Adrenal gland (tissue), 12 donors: ENCODE results near the gene RXYLT1. TPM values are rescaled to one million over a fixed set of nuclear protein-coding genes. Genes with fewer than 3 reads are reported as not detected.

Source experiments
- DNase-seq, 7 donors: peaks; one replicate each; pipeline ENCODE4 v3.0.0-alpha.2; 2019 to 2020
- H3K27ac ChIP-seq, 5 donors: fragments of 200-600 bp; sonication (generic) in 4 of 5; 1 replicate in 3 of 5; 2 replicates in 2 of 5; pipeline versions ENCODE4 v1.5.1 to v1.8.0; 2016 to 2020; ENCODE audit warnings: mild to moderate bottlenecking in 1 of 5
- H3K27me3 ChIP-seq: fragments of 200-600 bp; 2 replicates; pipeline ENCODE4 v1.8.0; 2021
- H3K36me3 ChIP-seq, 2 donors: fragments of 200-600 bp; replicated peaks in 1 of 2; 1 replicate in 1 of 2; 2 replicates in 1 of 2; pipeline versions ENCODE4 v1.5.1 to v1.8.0; 2018 to 2022
- H3K4me1 ChIP-seq, 2 donors: fragments of 200-600 bp; replicated peaks in 1 of 2; 1 replicate in 1 of 2; 2 replicates in 1 of 2; pipeline versions ENCODE4 v1.5.1 to v1.8.0; 2018 to 2021
- H3K4me3 ChIP-seq, 4 donors: fragments of 200-600 bp; sonication (generic) in 3 of 4; one replicate each; pipeline ENCODE4 v1.5.1; 2016 to 2018
- H3K9me3 ChIP-seq, 3 donors: fragments of 200-600 bp; sonication (generic) in 1 of 3; replicated peaks in 1 of 3; 1 replicate in 2 of 3; 2 replicates in 1 of 3; pipeline versions ENCODE4 v1.5.1 to v1.8.0; 2016 to 2021
- POLR2A ChIP-seq, 2 donors: fragments of 450-650 bp; IDR thresholded peaks; one replicate each; pipeline ENCODE4 v1.6.1; 2017; ENCODE audit warnings: antibody characterized with exemption in 2 of 2, mild to moderate bottlenecking in 2 of 2, moderate library complexity in 1 of 2
- WGBS, 4 donors: extraction: QIAGEN DNeasy Blood & Tissue Kit in 2 of 4; methylation state at CpG; one replicate each; pipeline versions ENCODE4 v1.1.5 to v1.1.7; 2013 to 2017; 5-methylcytosine and 5-hydroxymethylcytosine counted together
- intact Hi-C, 2 donors: fragments of 100-400 bp; cut with DNase I; formaldehyde crosslinking; loops; one replicate each; pipeline versions ENCODE4 v1.14.1 to v1.15.0; 2022 to 2023
- polyA plus RNA-seq, 3 donors: library from polyadenylated mRNA; stranded (reverse); fragments of 200-250 nt in 2 of 3; fragments of 350-450 nt in 1 of 3; fragmentation: Illumina TruSeq in 1 of 3; extraction: RNeasy Lipid Tissue Mini Kit (QIAGEN cat#74804) in 1 of 3; gene quantifications; one replicate each; pipeline ENCODE4 v1.2.3, GENCODE V29; 2013 to 2014
- total RNA-seq, 9 donors: library from RNA; depleted of rRNA in 4 of 9; stranded (reverse); fragments of >200 nt in 4 of 9; fragments of 120-200 nt in 1 of 9; fragmentation: NEBNext Ultra II Directional in 1 of 9; extraction: Animal tissue kit (Norgen Biotek cat#: 25700) in 1 of 9; gene quantifications; one replicate each; pipeline versions ENCODE4 v1.1.0 to v1.2.4, GENCODE V29; 2013 to 2023
- TF ChIP-seq, protein P1 (sequence below), 6 experiments: fragments of 450-650 bp in 4 of 6; fragments of 200-600 bp in 2 of 6; sonication (generic) in 1 of 6; IDR thresholded peaks; 1 replicate in 5 of 6; 2 replicates in 1 of 6; pipeline versions ENCODE4 v1.5.1 to v1.8.0; 2016 to 2021; ENCODE audit warnings: antibody characterized with exemption in 6 of 6, mild to moderate bottlenecking in 2 of 6, moderate library complexity in 1 of 6
- donor health status: healthy with polysubstance abuse.
- donor health status: Bipolar disorder and iron deficiency.
- donor health status: DM: yes; HTN: yes; CAD: no.
- donor health status: DM: no; HTN: no; CAD: no.
- donor health status: DM: no; HTN: no; CAD: no.
- donor health status: DM: yes; HTN: yes; CAD: no.

Gene RXYLT1
- total and polyA plus RNA-seq, 12 donors = 13.9 to 44.9 (median 26.3) TPM

DNA sequence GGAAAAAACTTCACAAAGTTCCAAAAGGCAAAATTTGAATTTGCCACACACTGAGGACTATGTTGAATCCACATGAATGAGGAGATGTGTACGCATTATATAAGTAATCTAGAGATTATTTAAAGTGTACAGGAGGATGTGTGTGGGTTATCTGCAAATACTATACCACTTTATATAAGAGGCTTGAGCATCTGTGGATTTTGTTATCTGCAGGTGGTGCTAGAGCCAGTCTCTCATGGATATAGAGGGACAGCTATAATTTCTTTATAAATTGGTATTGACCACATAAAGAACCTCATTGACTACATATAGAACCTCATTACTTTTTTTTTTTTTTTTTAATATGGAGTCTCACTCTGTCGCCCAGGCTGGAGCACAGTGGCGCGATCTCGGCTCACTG is 32.2 kb upstream of the RXYLT1 start:
- Histone ChIP-seq H3K27me3 (no peaks in the 10 kb centered on the region), H3K36me3 (no peaks in the 10 kb centered on the region), H3K4me3 (no peak overlapping the region), H3K9me3 (no peaks in the 10 kb centered on the region), H3K4me1 (peaks cover 4 to 8% of the 10 kb centered on the region in 2 donors), H3K27ac (no peak overlapping the region)
- TF ChIP-seq, protein P1, sequence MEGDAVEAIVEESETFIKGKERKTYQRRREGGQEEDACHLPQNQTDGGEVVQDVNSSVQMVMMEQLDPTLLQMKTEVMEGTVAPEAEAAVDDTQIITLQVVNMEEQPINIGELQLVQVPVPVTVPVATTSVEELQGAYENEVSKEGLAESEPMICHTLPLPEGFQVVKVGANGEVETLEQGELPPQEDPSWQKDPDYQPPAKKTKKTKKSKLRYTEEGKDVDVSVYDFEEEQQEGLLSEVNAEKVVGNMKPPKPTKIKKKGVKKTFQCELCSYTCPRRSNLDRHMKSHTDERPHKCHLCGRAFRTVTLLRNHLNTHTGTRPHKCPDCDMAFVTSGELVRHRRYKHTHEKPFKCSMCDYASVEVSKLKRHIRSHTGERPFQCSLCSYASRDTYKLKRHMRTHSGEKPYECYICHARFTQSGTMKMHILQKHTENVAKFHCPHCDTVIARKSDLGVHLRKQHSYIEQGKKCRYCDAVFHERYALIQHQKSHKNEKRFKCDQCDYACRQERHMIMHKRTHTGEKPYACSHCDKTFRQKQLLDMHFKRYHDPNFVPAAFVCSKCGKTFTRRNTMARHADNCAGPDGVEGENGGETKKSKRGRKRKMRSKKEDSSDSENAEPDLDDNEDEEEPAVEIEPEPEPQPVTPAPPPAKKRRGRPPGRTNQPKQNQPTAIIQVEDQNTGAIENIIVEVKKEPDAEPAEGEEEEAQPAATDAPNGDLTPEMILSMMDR (IDR thresholded peaks at IDR 0.05) = no peak
- TF ChIP-seq POLR2A (IDR thresholded peaks at IDR 0.05) = no peak
- DNase-seq = no peak
- intact Hi-C loops = no loop called here
- WGBS, 4 donors = 71 to 92% (median 85%) methylated on average over 5 of the region's 5 CpGs

DNA sequence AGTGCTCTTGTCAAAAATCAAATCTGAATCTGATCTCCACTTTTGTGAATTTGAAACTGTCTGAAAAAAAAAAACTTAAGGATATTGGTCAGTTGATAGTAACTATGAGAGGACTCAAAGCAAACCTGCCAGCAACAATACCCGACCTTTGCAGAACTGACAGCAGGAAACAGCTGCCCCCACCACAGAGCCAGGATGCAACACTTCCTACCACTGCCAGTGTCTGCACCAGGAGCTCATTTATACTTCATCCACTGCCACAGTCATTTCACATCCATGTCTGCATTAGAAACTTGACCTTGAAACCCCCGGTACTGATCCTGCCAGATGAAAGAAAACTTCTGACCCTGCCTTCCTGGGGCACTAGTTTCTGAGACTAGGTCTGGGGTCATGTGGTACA is 27.4 kb upstream of the RXYLT1 start:
- Histone ChIP-seq H3K27me3 (no peaks in the 10 kb centered on the region), H3K36me3 (no peaks in the 10 kb centered on the region), H3K27ac (no peak overlapping the region), H3K4me1 (no peaks in the 10 kb centered on the region), H3K4me3 (no peak overlapping the region), H3K9me3 (no peaks in the 10 kb centered on the region)
- WGBS, 4 donors = 21 to 45% (median 27%) methylated on average over 2 of the region's 2 CpGs
- TF ChIP-seq, protein P1 (IDR thresholded peaks at IDR 0.05) = no peak
- TF ChIP-seq POLR2A (IDR thresholded peaks at IDR 0.05) = no peak
- no peak for DNase-seq
- intact Hi-C loops = no loop called here

DNA sequence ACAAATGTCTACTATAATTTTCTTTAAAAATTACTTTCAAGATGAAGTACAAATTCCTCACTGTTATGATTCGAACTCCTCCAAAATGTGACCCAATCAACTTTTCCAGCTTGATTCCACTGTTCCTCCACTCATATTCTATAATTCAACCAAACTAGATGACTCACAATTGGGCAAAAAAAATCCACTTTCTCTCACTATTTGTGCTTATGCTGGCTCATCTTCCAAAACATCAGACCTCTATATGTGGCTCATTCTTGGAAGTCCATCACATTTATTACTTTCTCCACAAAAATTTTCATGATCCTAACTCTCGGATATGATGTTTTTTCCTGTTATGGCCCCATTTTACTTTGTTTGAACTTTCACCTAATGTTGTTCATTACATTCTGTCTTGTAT is 26.9 kb upstream of the RXYLT1 start:
- Histone ChIP-seq H3K36me3 (no peaks in the 10 kb centered on the region), H3K9me3 (no peaks in the 10 kb centered on the region), H3K4me1 (no peaks in the 10 kb centered on the region), H3K27ac (no peak overlapping the region), H3K4me3 (no peak overlapping the region), H3K27me3 (no peaks in the 10 kb centered on the region)
- no peak for DNase-seq
- TF ChIP-seq, protein P1 (IDR thresholded peaks at IDR 0.05) = no peak
- TF ChIP-seq POLR2A (IDR thresholded peaks at IDR 0.05) = no peak
- intact Hi-C loops = no loop called here
- WGBS, 4 donors = 75 to 86% (median 80%) methylated on average over 2 of the region's 2 CpGs

DNA sequence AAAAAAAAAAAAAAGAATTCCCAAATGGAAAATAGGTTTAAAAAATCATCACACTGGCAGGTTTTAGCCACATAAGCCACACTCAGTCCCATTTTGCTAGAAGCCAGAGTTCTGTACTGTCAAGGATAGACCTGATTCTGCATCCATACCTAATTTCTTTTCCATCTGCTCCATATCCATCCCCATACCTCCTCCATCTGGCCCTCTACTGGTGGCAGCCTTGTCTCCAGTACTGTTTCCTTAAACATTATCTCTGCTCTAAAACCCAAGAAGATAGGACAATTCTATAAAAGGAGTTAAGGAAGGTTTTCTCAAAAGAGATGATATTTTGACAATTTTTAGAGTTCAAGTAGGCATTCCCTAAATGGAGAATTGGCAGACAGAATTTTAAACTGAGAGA is 26.0 kb upstream of the RXYLT1 start:
- intact Hi-C loops = no loop called here
- no peak for DNase-seq
- Histone ChIP-seq H3K9me3 (no peaks in the 10 kb centered on the region), H3K27ac (no peak overlapping the region), H3K36me3 (no peaks in the 10 kb centered on the region), H3K4me1 (no peaks in the 10 kb centered on the region), H3K27me3 (no peaks in the 10 kb centered on the region), H3K4me3 (no peak overlapping the region)
- TF ChIP-seq, protein P1 (IDR thresholded peaks at IDR 0.05) = no peak
- TF ChIP-seq POLR2A (IDR thresholded peaks at IDR 0.05) = no peak
